ENCODE measurements around the gene CENPC. TPM values are rescaled to one million over a fixed set of nuclear protein-coding genes. Genes with fewer than 3 reads are reported as not detected.

Gene CENPC
- total RNA-seq, 2 experiments from 2014 or later, result 33.2 to 33.7 TPM

DNA sequence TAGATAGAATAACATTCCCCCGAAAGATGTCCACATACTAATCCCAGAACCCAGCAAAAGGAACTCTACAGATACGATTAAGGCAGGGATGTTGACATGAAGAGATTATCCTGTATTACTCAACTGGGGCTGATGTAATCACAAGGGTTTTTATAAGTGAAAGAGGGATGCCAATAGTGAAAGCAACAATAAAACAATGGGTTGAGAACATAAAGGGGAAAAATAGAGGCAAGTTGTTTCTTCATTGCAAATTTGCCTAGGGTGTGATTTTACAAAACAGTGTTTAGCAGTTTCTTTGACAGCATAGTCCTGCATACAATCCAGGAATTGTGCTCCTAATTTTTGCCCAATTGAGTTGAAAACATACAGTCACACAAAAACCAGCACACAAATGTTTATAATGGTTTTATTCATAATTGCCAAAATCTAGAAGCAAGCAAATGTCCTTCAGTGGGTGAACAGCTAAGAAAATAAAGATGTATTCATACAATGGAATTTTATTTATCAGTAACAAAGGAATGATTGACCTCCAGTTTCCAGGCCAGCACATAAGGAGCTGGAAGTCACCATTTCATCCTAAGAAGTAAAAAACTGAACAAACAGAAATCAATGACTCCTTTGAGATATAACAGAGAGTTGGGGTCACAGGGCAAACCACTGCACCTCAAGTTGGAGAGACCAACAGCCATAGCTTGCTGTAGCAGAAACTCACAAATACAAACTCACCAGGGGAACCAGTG lies 107.2 kb downstream of the CENPC start:
- H3K9me3 Mint-ChIP-seq (ENCODE audit: insufficient read depth), result peaks cover 4% of the 10 kb centered on the region
- H3K27ac Mint-ChIP-seq, result no peak overlapping the region
- H3K36me3 Mint-ChIP-seq (ENCODE audit: low read depth), result peaks cover 19% of the 10 kb centered on the region
- no peaks in the 10 kb centered on the region for H3K27me3 Mint-ChIP-seq (ENCODE audit: low read depth)
- POLR2A ChIA-PET, result no interaction called here
- ATAC-seq (no peak), DNase-seq (no peak)
- no peaks in the 10 kb centered on the region for H3K4me1 Mint-ChIP-seq (ENCODE audit: low read depth)
- CTCF ChIA-PET, result no interaction called here
- no peak overlapping the region for H3K4me3 Mint-ChIP-seq

DNA sequence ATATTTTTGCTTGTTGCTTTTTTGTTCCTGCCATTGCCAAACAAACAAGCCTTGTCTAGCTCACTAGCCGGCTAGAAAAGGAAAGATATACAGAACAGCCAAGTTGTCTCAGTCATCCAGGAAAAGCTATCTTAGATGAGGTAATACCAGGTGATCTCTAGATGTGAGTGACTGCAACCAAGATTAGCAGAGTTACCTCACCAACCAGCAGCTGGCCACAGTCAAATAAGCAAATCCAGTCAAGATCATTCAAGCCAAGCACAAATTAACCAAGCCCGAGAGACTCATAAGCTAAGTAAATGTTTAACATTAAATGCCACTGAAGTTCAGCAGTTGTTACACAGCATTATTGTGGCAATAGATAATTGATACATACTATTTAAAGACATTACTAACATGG lies 108.6 kb downstream of the CENPC start:
- Mint-ChIP-seq H3K4me3 (no peak overlapping the region), H3K36me3 (ENCODE audit: low read depth) (peaks cover 14% of the 10 kb centered on the region), H3K27me3 (ENCODE audit: low read depth) (no peaks in the 10 kb centered on the region), H3K9me3 (ENCODE audit: insufficient read depth) (peaks cover 4% of the 10 kb centered on the region), H3K27ac (no peak overlapping the region), H3K4me1 (ENCODE audit: low read depth) (no peaks in the 10 kb centered on the region)
- ChIA-PET CTCF (no interaction called here), POLR2A (no interaction called here)
- ATAC-seq (no peak), DNase-seq (no peak)

DNA sequence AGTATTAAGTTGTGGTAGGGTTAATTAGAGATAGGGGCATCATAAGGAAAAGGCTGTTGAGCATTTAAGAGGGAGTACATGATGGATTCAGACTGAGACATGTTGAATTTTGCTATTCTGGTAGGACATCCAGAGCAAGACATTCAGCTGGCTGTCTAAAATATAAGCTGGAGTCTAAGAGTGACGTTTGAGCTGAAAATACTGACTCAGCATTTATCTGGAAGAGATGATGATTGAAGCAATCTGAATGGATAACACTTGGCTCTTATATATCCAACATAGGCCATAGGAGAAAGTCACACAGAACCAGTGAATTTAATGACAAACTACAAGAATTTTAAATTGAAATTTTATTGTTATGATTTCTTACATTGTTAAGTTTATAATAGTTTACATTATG lies 114.3 kb downstream of the CENPC start:
- ChIA-PET POLR2A (no interaction called here), CTCF (no interaction called here)
- H3K4me1 Mint-ChIP-seq (ENCODE audit: low read depth), result no peaks in the 10 kb centered on the region
- no peak overlapping the region for H3K4me3 Mint-ChIP-seq
- peaks cover 4% of the 10 kb centered on the region for H3K9me3 Mint-ChIP-seq (ENCODE audit: insufficient read depth)
- ATAC-seq (no peak), DNase-seq (no peak)
- peaks cover 4% of the 10 kb centered on the region for H3K36me3 Mint-ChIP-seq (ENCODE audit: low read depth)
- H3K27me3 Mint-ChIP-seq (ENCODE audit: low read depth), result no peaks in the 10 kb centered on the region
- H3K27ac Mint-ChIP-seq, result no peak overlapping the region

DNA sequence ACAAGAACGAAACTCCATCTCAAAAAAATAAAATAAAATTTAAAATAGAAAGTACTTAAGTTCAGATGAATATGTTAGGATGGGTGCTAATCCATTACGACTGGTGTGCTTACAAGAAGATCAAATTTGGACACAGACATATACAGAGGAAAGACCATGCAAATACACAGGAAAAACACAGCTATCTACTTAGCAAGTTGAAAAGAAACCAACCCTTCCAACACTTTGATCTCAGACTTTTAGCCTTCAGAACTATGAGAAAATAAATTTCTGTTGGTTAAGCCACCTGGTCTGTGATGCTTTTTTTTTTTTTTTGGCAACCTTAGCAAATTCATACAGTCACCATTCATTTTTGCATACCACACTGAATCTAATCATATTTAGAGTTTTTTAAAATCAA lies 116.5 kb downstream of the CENPC start:
- ATAC-seq (no peak), DNase-seq (no peak)
- Mint-ChIP-seq H3K27ac (no peak overlapping the region), H3K27me3 (ENCODE audit: low read depth) (no peaks in the 10 kb centered on the region), H3K4me1 (ENCODE audit: low read depth) (no peaks in the 10 kb centered on the region), H3K4me3 (no peak overlapping the region), H3K9me3 (ENCODE audit: insufficient read depth) (no peaks in the 10 kb centered on the region), H3K36me3 (ENCODE audit: low read depth) (peaks cover 4% of the 10 kb centered on the region)
- POLR2A ChIA-PET, result no interaction called here
- CTCF ChIA-PET, result no interaction called here

Other genes starting within 250 kb of the CENPC start
- gene STAP1, start 13.2 kb upstream of the CENPC start, total RNA-seq, result 10 to 100 TPM; 22.3 to 23.1 TPM
- gene UBA6, start 155.7 kb upstream of the CENPC start, total RNA-seq, result 10 to 100 TPM; 90.8 to 91.1 TPM
- gene GNRHR, start 208.9 kb upstream of the CENPC start, total RNA-seq, result not detected

Data from activated CD8-positive, alpha-beta T cell treated with anti-CD3 and anti-CD28 coated beads, Interleukin-2, amount 10 ng/mL, durations not matched to agents 7 days and 5 days (primary cell).